Activated naive CD4-positive, alpha-beta T cell treated with anti-CD3 and anti-CD28 coated beads, Interleukin-2, amount 50 U/mL, for 16 hours (primary cell): ENCODE measurements around the gene GUCD1.

Experiments used
- DNase-seq: peaks from one replicate; pipeline ENCODE4 v3.0.0-alpha.2; 2020

The GUCD1 gene

DNA sequence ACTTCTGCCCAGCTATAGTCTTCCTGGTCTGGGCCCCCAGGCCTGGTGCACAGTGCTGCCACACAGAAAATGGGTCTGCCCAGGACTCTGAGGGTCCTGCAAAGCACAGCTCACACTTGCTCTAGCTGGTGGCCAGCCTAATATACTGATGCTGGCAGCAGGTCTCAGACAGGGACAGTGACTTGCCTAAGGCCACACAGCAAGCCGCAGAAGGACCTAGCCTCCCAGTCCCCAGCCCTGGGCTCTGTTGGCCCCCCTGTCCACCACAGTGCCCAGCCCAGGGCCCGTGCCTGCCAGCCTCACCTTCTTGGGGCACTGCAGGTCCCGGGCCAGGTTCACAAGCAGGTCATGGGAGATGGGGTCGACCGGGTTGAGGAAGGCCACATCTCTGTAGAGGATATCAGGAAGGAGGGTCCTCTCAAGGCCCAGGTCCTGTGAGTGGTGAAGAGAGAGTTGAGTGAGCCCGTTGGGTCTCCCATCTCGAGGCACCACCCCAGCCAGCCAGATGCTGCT is 34.6 kb upstream of the GUCD1 start:
- no peak for DNase-seq

DNA sequence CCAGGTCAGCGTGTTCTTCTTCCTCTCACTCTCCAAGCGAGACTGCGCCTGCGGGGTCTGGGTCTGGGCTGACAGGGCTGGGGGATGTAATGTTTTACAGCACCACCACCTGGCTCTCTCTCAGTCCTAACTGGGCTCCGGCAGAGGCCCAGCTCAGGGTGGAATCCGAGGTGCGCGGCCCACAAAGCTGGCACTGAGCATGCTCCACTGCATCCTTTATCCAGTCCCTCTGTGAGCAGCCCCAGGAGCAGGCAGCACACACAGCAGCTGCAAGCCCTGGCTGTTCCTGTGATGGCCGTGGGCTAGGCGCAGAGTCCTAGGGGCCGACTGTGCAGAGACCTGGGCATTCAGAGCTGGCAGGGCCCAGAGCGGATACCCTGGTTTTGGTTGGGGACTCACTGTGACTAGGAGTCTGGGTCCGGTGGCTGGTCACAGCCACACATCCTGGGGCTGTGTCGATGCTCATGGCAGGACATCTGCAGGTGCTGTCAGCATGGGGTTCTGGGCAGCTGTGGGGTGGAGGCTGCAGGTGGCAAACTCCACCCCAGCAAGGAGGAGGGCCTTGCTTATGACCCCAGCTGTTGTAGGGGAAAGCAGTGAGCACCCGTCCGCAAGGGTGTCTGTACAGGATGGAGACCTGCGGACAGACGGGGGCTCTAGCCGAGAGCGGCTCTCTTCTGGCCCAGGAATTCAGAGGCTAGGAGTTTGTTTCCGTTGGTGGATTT is 34.0 kb upstream of the GUCD1 start:
- DNase-seq = no peak

DNA sequence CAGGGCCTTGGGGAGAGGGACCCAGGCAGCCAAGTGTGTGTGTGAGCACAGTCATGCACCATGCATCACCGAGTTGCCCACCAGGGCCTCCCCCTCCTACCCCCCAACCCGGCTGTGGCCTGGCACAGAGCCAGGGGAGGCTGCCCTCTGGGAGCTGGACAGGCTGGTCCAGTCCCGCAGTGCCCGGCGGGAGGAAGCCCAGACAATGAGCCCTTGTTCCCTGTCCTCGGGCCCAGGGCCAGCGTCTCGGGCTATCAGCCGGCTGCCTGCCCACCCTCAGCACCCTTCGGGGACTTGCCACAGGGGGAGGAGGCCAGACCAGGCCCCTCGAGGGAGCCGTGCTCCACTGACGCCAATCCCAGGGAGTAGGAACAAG is 33.4 kb upstream of the GUCD1 start:
- DNase-seq = no peak

DNA sequence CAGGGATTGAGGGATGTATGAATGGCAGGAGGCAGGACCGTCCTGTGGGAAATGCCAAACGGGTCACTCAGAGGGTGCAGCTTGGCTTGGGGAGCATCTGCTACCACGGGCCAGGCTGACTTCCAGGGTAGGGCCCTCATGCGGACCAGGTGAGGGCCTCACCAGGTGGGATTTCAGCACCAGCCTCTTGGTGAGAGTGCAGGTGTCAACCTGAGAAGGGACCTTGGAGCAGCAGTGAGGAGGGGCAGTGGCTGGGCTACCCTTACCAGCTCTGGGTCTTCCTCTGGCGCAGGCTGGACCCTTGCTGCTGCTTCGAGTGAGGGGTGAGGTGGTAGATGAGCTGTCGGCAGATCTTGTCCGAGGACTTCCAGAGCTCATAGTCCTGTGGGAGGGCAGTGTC is 33.0 kb upstream of the GUCD1 start:
- DNase-seq = no peak

DNA sequence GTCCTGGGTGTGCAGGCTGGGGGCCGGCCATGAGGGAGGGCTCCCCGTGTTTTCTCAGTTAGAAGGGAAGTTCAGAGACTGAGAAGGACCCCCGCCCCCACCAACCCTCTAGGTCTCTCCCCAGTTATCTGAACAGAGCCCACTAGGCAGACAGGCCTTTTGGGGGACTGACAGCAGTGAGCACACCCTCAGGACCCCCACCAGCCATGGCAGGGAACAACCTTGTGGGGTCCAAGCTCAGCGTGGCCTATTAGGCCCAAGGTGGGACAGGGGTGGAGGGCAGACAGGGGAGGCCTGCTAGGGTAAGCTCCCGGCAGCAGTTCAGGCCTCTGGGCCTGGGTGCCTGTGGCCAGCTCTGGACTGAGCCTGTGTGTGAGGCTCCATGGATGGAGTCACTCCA is 32.3 kb upstream of the GUCD1 start:
- no peak for DNase-seq

DNA sequence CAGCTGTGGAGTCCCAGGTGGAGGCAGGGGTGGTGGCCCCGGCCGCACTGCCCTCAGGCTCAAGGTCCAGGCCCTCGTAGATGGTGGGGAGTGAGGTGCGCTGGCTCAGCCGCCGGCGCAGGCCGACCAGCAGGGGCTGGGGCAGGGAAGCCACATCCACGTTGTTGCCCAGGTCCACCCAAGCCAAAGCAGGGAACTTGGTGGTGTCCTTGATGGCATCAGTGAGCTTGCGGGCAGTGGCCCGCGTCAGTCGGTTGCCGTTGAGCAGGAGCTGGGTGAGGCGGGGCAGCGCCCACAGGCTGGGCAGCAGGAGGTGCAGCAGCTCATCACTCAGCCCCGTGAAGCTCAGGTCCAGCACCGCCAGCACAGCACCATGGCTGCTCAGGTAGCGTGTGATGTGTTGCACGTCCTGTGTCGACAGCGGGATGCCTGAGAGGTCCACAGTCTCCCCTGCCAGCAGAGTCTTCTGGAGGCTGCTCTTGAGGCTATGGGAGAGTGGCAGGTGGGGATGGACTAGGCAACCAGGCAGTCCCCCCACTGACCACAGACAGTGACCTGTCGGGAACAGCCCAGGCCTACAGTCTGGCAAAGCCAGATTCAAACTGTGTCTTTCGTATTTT is 31.1 kb upstream of the GUCD1 start:
- no peak for DNase-seq

DNA sequence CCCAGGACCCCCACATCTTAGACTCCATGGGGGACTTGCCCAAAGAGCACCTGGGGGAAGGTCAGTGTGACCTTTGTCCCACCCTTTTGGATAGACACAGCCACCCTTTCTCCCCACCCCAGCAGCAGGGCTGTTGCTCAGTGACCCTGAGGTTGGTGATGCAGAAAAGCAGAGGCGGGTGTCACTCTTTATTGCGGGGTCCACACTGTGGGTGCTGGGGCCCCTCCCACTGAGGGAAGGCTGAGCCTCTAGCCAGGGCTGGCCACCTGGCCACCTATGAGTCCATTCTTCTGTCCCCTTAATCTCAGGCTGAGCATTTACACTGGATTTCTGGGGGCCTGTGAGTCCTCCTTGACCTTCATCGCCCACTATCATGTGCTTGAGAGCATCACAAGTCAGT is 30.5 kb upstream of the GUCD1 start:
- no peak for DNase-seq

DNA sequence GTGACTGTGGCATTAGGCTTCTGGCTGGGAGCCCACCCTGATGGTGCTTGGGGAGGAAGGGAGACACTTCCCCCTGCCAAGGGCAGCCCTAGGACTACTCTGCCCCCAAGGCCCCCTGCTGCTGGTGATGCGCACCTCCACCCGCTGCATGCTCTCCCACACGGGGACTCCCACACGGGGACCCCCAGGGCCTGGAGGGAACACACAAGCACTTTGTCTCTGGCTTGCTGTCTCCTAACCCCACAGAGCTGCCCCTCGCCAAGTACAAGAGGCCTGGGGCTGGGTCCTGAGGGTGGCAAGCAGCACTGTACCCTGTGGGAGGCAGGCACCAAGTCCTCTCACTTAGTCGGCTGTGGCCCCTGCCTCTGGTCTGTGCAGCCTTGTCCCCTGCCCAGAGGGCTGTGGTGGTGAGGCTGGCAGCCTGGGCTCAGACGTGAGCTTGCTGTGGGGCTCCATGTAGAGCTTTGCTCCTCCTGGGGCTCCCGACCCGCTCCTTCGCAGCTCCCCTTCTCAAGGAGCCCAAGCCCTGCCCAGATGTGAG is 30.0 kb upstream of the GUCD1 start:
- no peak for DNase-seq

DNA sequence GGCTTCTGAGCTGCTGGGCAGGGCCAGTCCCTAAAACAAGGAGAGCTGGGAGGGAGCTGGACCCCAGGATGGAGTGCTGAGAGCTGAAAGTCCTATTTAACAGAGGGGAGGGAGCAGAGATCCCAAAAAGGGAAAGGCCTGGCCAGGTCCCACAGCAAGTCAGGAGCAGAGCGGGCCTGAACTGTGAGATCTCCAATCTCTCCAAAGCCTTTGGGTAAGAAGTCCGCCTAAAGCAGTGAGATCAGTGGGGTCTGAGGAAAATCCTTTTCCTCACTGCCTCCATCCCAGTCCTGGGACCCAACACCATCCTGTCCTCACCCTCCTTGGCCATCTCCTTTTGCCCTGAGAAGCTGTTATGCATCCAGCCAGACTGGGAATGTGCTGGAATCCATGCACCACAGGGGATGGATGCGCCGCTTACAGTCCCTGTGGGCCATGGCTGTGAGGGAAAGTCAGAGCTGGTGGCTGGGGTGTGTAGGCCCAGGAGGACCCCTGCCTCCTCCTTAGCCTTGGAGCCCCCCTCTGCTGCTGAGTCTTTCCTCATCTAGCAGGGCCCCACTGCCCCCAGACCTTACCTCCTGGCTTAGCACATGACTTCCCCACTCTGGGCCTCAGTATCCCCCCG is 29.3 kb upstream of the GUCD1 start:
- DNase-seq = no peak

DNA sequence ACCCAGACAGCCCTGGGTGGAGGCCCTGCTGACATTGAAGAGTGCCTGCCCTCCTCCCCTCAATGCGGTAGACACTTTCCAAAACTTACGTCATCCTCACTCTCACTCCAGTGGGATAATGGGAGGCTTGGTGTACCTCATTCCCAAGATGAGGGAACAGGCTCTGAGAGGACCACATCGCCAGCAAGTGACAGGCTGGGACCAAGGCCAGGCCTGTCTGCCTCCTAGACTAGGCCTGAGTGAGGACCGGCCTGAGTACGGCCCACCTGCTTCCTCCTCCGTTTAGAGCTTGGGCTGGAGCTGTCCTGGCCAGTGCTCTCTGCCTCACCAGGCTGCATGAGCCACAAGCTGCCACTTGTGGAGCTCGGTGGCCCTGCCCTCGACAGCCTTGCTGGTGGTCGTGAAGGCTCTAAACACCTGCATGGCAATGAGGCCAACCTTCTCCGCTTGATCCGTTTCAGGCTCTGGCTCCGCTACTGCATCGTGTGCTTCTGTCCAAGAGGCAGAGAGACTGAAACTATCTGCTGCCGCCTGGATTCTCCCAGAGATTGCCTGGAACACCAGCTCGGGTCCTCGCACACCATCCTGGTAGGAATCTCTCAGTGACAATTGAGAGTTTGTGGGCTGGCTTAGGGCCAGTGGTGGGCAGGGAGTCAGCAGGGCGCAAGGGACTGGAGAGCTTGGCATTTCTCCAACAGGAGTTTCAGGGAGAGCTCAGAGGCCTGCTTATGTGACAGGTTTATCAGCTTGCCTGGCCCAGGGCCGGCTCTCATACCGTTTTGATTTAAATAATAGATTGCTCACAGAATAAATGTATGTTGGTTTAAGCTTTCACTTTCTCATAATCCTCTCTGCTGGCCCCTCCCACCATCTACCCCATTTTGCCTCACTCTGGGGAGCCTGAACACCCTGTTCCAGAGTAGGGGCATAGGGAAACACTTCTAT is 28.6 kb upstream of the GUCD1 start:
- DNase-seq = no peak

DNA sequence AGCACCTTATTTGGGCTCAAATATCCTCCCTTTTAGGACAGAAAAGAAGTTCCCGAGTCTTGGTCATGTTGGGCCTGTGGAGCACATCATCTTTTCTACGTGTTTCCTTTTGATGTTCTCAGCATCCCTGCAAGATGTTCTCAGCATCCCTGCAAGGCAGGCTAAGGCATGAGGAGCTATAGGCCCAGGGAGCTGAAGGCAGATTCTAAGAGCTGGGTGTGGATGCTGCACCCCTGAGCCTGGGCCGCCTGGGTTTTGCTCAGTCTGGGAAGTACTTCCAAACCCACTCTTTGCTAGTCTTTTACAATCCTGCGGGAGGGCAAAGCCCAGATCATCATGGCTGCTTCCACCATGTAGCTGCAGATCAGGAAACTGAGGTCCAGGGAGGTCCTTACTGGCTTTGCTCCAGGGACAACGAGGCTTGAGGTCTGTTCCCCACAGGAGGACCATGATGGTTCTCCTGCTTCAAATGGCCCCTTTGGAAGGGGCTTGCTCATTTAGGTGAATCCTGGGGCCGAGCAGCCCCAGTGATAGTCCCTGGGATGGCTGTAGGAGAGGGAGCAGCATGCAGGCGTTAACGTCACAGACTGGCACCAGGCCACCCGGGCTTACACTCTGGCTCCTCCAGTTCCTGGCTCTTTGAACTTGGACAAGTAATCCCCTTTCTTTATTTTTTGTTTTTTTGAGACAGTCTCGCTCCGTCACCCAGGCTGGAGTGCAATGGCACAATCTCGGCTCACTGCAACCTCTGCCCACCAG is 27.3 kb upstream of the GUCD1 start:
- DNase-seq = no peak

DNA sequence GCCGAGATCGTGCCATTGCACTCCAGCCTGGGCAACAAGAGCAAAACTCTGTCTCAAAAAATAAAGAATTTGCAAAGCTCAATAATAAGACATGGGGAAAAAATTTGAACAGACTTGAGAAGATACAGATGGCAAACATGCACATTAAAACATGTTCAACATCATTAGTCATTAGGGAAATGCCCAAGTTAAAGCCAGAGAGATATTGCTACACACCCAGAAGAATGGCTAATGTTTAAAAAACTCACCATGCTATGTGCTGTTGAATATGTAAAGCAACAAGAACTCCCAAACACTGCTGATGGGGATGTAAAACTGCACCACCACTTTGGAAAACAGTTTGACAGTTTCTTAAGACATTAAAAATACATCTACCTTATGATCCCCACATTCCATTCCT is 25.3 kb upstream of the GUCD1 start:
- no peak for DNase-seq

DNA sequence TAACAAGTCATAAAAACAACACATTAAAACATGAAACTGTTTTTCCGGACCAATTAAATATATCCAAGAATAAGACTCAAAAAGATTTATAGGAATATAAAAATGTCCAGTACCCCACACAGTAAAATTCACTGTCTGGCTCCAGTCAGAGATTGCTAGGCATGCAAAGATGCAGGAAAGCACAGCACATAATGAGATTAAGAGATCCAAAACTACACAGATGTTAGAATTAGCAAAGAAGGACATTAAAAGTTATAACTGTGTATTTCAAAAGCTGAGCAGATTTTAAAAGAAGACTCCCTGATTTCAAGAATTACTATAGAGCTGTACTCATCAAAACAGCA is 24.3 kb upstream of the GUCD1 start:
- DNase-seq = no peak

DNA sequence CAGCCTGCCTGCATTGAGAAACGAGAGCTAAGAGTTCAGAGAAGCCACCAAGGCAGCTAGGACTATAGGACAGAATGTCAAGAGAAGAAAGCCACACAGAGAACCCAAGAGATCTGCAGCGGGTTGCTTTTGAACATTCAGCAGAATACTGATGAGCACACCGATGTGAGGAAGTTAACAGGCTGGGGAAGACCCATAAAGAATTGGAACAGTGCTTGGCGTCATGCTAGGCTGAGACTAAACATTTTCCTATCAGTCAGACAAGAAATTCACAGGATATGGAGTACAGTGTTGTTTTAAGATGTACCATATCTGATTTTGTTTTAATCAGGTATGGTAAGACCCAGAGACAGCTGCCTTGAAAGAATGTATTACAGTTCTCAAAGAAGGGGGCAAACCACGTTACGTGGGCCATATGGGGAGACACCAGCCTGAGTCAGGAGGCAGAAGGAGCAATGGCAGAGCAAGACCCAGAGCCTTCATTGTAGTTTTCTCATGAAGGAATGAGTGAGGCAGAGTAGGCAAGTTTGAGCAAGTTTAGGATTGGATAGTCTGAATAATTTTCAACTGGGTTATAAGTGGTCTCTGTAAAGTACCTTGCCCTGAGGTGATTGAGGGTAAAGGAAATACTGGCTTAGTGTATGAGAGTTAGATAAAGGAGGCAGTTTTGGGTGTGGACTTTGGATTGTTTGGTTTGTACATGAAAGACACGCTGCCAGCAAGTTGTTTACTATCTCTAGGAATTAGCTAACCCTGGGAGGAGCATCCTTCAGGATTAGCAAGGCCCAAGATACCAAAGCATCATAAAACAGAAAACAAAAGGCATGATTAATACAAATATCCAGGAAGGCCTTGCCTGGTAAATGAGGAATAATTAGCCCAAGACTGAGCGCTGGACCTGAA is 23.7 kb upstream of the GUCD1 start:
- DNase-seq = no peak

DNA sequence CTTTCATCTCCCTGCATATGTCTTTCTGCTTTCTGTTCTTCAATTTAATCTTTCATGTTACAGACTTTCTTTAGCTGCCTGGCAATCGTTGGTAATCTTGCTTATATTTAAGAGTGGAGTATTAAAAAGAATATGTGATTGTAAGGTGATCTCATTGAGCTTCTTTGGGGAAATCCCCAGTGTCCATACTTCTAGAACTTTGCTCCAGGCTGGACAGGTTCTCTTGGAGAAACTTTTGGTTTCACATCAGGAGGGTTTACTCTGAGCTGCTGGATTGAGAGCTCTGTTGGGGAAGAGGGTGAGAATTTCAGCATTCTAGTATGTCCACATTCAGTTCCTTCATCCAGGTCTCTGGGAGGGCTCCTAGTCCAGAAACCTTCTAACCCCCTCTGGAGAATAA is 21.8 kb upstream of the GUCD1 start:
- no peak for DNase-seq

DNA sequence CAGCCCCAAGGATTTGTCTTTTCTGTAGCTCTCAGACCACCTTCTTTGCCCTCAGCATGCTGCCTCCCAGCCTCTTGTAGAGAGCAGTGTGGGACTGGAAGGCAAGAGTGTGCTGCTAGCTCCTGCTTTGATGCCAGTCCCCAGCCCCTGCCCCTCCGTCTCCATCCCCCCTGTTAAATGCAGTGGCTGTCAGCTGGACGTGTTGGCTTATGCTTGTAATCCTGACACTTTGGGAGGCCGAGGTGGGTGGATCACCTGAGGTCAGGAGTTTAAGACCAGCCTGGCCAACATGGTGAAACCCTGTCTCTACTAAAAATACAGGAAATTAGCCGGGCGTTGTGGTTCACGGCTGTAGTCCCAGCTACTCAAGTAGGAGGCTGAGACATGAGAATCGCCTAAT is 16.3 kb upstream of the GUCD1 start:
- DNase-seq = no peak

DNA sequence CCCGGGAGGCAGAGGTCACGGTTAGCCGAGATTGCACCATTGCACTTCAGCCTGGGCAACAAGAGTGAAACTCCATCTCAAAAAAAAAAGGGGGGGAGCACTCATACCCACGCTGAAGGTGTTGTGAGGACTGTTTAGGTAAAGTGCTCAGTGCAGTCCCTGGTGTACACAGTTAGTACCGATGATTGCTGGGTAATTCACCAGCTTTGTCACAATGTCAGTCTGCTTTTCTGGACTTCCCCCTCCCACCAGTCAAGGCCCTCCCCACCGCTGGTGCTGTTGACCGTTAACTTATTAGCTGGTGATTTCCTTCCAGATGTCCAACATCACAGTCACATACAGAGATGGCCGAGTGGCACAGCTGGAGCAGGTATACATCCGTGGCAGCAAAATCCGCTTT is 12.7 kb upstream of the GUCD1 start:
- no peak for DNase-seq

DNA sequence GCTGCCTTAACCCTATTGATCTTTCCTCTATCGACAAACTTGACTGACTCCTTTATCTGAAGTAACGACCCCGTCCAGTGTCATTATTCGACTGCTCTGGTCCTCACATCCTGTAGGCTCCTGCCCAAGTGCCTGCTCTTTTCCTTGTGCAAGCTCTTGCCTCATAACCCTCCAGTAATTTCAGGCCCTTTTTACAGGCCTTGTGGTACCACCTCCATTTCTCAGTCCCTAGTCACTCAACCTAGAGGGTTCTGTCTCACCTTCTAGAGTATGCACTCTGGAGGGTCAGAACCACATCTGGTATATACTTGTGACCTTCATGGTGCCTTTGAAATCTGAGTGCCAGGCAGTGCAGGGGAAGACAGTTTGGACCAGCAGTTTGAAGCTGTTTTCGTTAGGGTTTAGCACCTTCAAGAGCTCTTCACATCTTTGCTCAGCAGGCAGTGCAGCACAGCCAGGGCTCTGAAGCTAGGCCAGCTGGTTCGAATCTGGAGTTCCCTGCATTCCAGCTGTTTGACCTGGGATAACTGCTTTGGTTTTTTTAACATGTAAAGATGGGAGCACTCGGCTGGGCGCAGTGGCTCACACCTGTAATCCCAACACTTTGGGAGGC is 12.1 kb upstream of the GUCD1 start:
- no peak for DNase-seq

DNA sequence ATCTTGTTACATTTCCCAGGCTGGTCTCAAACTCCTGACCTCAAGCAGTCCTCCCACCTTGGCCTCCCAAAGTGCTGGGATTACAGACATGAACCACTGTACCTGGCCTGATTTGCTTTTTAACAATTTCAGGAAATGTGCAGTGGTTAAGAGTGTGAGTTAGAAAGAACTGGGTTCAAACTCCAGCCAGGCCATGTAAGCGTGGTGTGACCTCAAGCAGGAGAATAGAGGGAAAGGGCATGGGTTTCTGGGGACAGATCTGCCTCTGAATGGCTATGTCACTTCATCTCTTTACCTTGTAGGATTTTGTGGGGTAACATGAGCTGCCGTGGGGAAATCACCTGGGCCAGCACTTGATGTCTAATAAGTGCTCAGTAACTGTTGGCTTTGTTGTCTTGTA is 10.1 kb upstream of the GUCD1 start:
- no peak for DNase-seq

DNA sequence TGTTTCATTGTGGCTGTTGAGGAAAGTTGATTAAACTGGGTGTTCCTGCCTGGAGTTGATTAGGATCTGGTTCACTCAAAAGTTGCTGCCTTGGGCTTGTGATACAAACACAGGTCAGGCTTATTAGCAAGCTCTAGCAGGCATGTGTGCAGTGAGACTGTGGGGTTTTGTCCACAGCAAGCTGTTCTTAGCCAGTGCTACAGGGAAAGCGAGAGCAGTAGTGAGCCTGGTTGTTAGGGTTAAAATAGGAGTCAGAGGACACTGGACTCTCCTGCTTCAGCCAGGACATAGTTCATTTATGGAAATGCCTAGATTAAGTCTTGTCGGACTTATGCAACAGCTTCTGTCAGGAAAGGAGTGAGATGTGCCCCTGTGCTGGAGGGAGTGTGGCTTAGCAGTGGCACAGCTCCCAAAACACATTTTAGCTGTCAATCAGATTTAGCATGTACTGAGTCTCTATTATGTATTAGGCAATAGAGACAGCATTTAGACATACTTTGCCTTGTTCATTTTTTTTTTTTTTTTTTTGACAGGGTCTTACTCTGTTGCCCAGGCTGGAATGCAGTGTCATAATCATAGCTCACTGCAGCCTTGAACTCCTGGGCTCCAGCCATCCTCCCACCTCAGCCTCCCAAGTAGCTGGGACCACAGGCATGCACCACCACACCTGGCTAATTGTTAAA is 9.6 kb upstream of the GUCD1 start:
- DNase-seq = no peak
